IMR-90 (cell line): Measurements from ENCODE around the gene GALNT16. TPM values are rescaled to one million over a fixed set of nuclear protein-coding genes. Genes with fewer than 3 reads are reported as not detected.

Experiments
- ATAC-seq: fragments of 200-7000 bp; cut with Tn5 transposase; 2 replicates; pipeline ENCODE4 v1.9.1; 2020; ENCODE audit warnings: low read depth, mild to moderate bottlenecking, moderate library complexity
- BruUV-seq: library from RNA; stranded (reverse); fragments of 400-500 nt; replicated peaks from 2 replicates; lab custom pipeline; 2021; lab: Mats Ljungman, UMichigan
- CTCF ChIA-PET: fragments of 300-600 bp; formaldehyde crosslinking; extraction: SDS; loops from one replicate; lab custom pipeline; 2021; ENCODE audit warnings: antibody characterized with exemption; lab: Yijun Ruan, JAX
- POLR2A ChIA-PET: fragments of 300-600 bp; sonication (Branson Sonifier 250); formaldehyde crosslinking; loops from one replicate; lab custom pipeline; 2022; ENCODE audit warnings: antibody characterized with exemption; ENCODE audit not compliant: unreplicated experiment; lab: Charles Lee
- DNase-seq: peaks from one replicate; pipeline ENCODE4 v3.0.0; 2013
- H2AFZ ChIP-seq: replicated peaks from 2 replicates; pipeline ENCODE3; 2013; ENCODE audit warnings: low read length, mild to moderate bottlenecking; ENCODE audit not compliant: poor library complexity
- H2AK5ac ChIP-seq: 2 replicates; pipeline ENCODE4 v1.6.1; 2013; ENCODE audit warnings: low read depth, low read length, inconsistent platforms
- H2AK9ac ChIP-seq: replicated peaks from 2 replicates; pipeline ENCODE3; 2013; ENCODE audit warnings: mild to moderate bottlenecking, low read depth, low read length, moderate library complexity; ENCODE audit not compliant: poor library complexity
- H2BK120ac ChIP-seq: 2 replicates; pipeline ENCODE4 v1.6.1; 2013; ENCODE audit warnings: low read depth, low read length, inconsistent platforms
- H2BK15ac ChIP-seq: 3 replicates; pipeline ENCODE4 v1.6.1; 2013; ENCODE audit warnings: low read depth, low read length, inconsistent platforms
- H2BK20ac ChIP-seq: 2 replicates; pipeline ENCODE4 v1.6.1; 2013; ENCODE audit warnings: low read depth, mild to moderate bottlenecking, inconsistent platforms, low read length, moderate library complexity
- H2BK5ac ChIP-seq: 2 replicates; pipeline ENCODE4 v1.6.1; 2013; ENCODE audit warnings: mild to moderate bottlenecking, low read depth, low read length, inconsistent platforms; ENCODE audit not compliant: poor library complexity, severe bottlenecking
- H3K14ac ChIP-seq: replicated peaks from 2 replicates; pipeline ENCODE4 v1.6.1; 2013; ENCODE audit warnings: low read depth, low read length, inconsistent platforms
- H3K18ac ChIP-seq: 2 replicates; pipeline ENCODE4 v1.6.1; 2013; ENCODE audit warnings: low read depth, low read length, control low read depth
- H3K23ac ChIP-seq: 2 replicates; pipeline ENCODE4 v1.6.1; 2013; ENCODE audit warnings: low read depth, low read length, inconsistent platforms
- H3K27ac ChIP-seq: 2 replicates; pipeline ENCODE4 v1.5.1; 2013; ENCODE audit warnings: mild to moderate bottlenecking, control low read depth, low read length; ENCODE audit not compliant: insufficient read depth
- H3K27me3 ChIP-seq: 2 replicates; pipeline ENCODE4 v1.6.1; 2013; ENCODE audit warnings: low read length; ENCODE audit not compliant: control insufficient read depth, insufficient read depth
- H3K36me3 ChIP-seq: 2 replicates; pipeline ENCODE4 v1.6.1; 2013; ENCODE audit warnings: low read length, mixed read lengths; ENCODE audit not compliant: control insufficient read depth, insufficient read depth
- H3K4ac ChIP-seq: 2 replicates; pipeline ENCODE4 v1.6.1; 2013; ENCODE audit warnings: low read depth, low read length, inconsistent platforms
- H3K4me1 ChIP-seq: 2 replicates; pipeline ENCODE4 v1.6.1; 2013; ENCODE audit warnings: low read length, mixed read lengths; ENCODE audit not compliant: control insufficient read depth, insufficient read depth
- H3K4me2 ChIP-seq: 2 replicates; pipeline ENCODE4 v1.6.1; 2013; ENCODE audit warnings: low read depth, mild to moderate bottlenecking, control low read depth, low read length, moderate library complexity
- H3K4me3 ChIP-seq: 2 replicates; pipeline ENCODE4 v1.5.1; 2013; ENCODE audit warnings: low read depth, mild to moderate bottlenecking, control low read depth, low read length, moderate library complexity; ENCODE audit not compliant: insufficient read depth
- H3K56ac ChIP-seq: 2 replicates; pipeline ENCODE4 v1.6.1; 2013; ENCODE audit warnings: low read length, inconsistent platforms; ENCODE audit not compliant: insufficient read depth; ENCODE audit errors: extremely low read depth
- H3K79me1 ChIP-seq, 2 experiments: 2 replicates each; pipeline ENCODE4 v1.6.1; 2013; ENCODE audit warnings: low read length in 2 of 2, inconsistent platforms in 1 of 2, low read depth in 1 of 2
- H3K9ac ChIP-seq: 2 replicates; pipeline ENCODE4 v1.6.1; 2013; ENCODE audit warnings: low read depth, low read length, control low read depth
- H3K9me1 ChIP-seq: 2 replicates; pipeline ENCODE4 v1.6.1; 2013; ENCODE audit warnings: low read length, inconsistent platforms; ENCODE audit not compliant: insufficient read depth
- H3K9me3 ChIP-seq: 2 replicates; pipeline ENCODE4 v1.6.1; 2013; ENCODE audit warnings: low read length; ENCODE audit not compliant: control insufficient read depth, insufficient read depth
- H4K20me1 ChIP-seq: 2 replicates; pipeline ENCODE4 v1.6.1; 2013; ENCODE audit warnings: low read length, inconsistent platforms; ENCODE audit not compliant: insufficient read depth
- H4K5ac ChIP-seq: 2 replicates; pipeline ENCODE4 v1.6.1; 2013; ENCODE audit warnings: mild to moderate bottlenecking, low read depth, low read length, control low read depth
- H4K8ac ChIP-seq, 2 experiments: 2 replicates each; pipeline ENCODE4 v1.6.1; 2013; ENCODE audit warnings: low read depth in 2 of 2, low read length in 2 of 2, control low read depth in 1 of 2, inconsistent platforms in 1 of 2
- H4K91ac ChIP-seq: 2 replicates; pipeline ENCODE4 v1.6.1; 2013; ENCODE audit warnings: low read depth, low read length, inconsistent platforms; ENCODE audit not compliant: insufficient read depth
- CEBPB ChIP-seq: IDR thresholded peaks from 2 replicates; pipeline ENCODE4 v1.6.1; 2012; ENCODE audit warnings: low read depth, low read length, improper control_type of control experiment
- CHD1 ChIP-seq: IDR thresholded peaks from 2 replicates; pipeline ENCODE4 v1.6.1; 2012; ENCODE audit warnings: low read depth, low read length, improper control_type of control experiment
- MAFK ChIP-seq: IDR thresholded peaks from 2 replicates; pipeline ENCODE4 v1.6.1; 2012; ENCODE audit warnings: low read depth, low read length, improper control_type of control experiment
- MAZ ChIP-seq: IDR thresholded peaks from 2 replicates; pipeline ENCODE4 v1.6.1; 2012; ENCODE audit warnings: low read depth, mild to moderate bottlenecking, low read length, improper control_type of control experiment, moderate library complexity, borderline replicate concordance
- MXI1 ChIP-seq: IDR thresholded peaks from 2 replicates; pipeline ENCODE4 v1.6.1; 2012; ENCODE audit warnings: low read depth, mild to moderate bottlenecking, low read length, moderate library complexity, borderline replicate concordance
- NFE2L2 ChIP-seq: fragments of 150-350 bp; IDR thresholded peaks from 2 replicates; pipeline ENCODE4 v1.6.1; 2016; ENCODE audit warnings: low read depth, mild to moderate bottlenecking, low read length
- POLR2A ChIP-seq: IDR thresholded peaks from 2 replicates; pipeline ENCODE4 v1.6.1; 2012; ENCODE audit warnings: mild to moderate bottlenecking, low read depth, low read length
- RAD21 ChIP-seq: IDR thresholded peaks from 2 replicates; pipeline ENCODE4 v1.6.1; 2012; ENCODE audit warnings: low read length, improper control_type of control experiment
- RCOR1 ChIP-seq: IDR thresholded peaks from 2 replicates; pipeline ENCODE4 v1.6.1; 2012; ENCODE audit warnings: mild to moderate bottlenecking, low read length, improper control_type of control experiment; ENCODE audit not compliant: insufficient replicate concordance
- RFX5 ChIP-seq: IDR thresholded peaks from 2 replicates; pipeline ENCODE4 v1.8.0; 2012; ENCODE audit warnings: low read depth, mild to moderate bottlenecking, low read length, moderate library complexity
- WGBS, 2 experiments: methylation state at CpG; one replicate each; pipeline versions ENCODE4 v1.1.5 to v1.1.7; 2013; ENCODE audit warnings: missing lambda C conversion rate in 2 of 2; ENCODE audit not compliant: insufficient read length in 1 of 2; ENCODE audit errors: extremely low coverage in 2 of 2; 5-methylcytosine and 5-hydroxymethylcytosine counted together
- dilution Hi-C: fragments of 300-500 bp; cut with HindIII; formaldehyde crosslinking; loops from one replicate; pipeline ENCODE4 v1.14.3; 2018; ENCODE audit warnings: low sequenced_read_pairs; ENCODE audit not compliant: unreplicated experiment
- in situ Hi-C: fragments of 300-500 bp; cut with MboI; formaldehyde crosslinking; loops from 3 replicates; pipeline ENCODE4 v1.14.3; 2019; ENCODE audit warnings: low sequenced_read_pairs, inconsistent platforms, mixed read lengths
- intact Hi-C: fragments of 100-400 bp; cut with micrococcal nuclease; formaldehyde crosslinking; loops from 2 replicates; pipeline ENCODE4 v1.10.0; 2022
- polyA plus RNA-seq, 3 experiments: library from polyadenylated mRNA; depleted of rRNA; stranded (reverse); fragments of >200 nt; gene quantifications; 2 replicates each; pipeline ENCODE4 v1.2.3, GENCODE V29; 2012; ENCODE audit warnings: low replicate concordance in 1 of 3
- total RNA-seq: library from RNA; depleted of rRNA; stranded (reverse); fragments of >200 nt; gene quantifications from 2 replicates; pipeline ENCODE4 v1.2.3, GENCODE V29; 2012
- TF ChIP-seq, protein P1 (sequence below): fragments of 150-350 bp; IDR thresholded peaks from 2 replicates; pipeline ENCODE4 v1.6.1; 2017; ENCODE audit warnings: mild to moderate bottlenecking, antibody characterized with exemption, low read length, low read depth
- TF ChIP-seq, protein P2 (sequence below): conservative IDR thresholded peaks from 2 replicates; pipeline ENCODE4 v1.5.1; 2012; ENCODE audit warnings: mild to moderate bottlenecking, low read depth, low read length, improper control_type of control experiment
- TF ChIP-seq, protein P3 (sequence below): fragments of 150-350 bp; IDR thresholded peaks from 2 replicates; pipeline ENCODE4 v1.6.1; 2016; ENCODE audit warnings: low read depth, mild to moderate bottlenecking, low read length, moderate library complexity, borderline replicate concordance

Gene GALNT16
- total and polyA plus RNA-seq, 2 of the 4 experiments (the other 2 are of a cell fraction), result 0.36 to 1.5 TPM

DNA sequence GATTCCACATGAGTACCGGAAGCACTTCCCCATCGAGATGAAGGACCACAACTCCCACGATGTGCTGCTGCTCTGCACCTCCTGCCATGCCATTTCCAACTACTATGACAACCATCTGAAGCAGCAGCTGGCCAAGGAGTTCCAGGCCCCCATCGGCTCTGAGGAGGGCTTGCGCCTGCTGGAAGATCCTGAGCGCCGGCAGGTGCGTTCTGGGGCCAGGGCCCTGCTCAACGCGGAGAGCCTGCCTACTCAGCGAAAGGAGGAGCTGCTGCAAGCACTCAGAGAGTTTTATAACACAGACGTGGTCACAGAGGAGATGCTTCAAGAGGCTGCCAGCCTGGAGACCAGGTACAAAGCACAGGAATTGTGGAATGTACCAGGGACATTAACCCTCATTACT lies 22.4 kb upstream of the GALNT16 start:
- Histone ChIP-seq H3K4me3 (no peak overlapping the region), H3K9me1 (no peaks in the 10 kb centered on the region), H3K79me1 (no peaks in the 10 kb centered on the region), H2BK5ac (no peak overlapping the region), H3K4me1 (no peaks in the 10 kb centered on the region), H2BK120ac (no peak overlapping the region), H3K4ac (no peak overlapping the region), H3K36me3 (peaks cover 28% of the 10 kb centered on the region), H3K56ac (no peak overlapping the region), H3K9ac (no peak overlapping the region), H3K14ac (no peak overlapping the region), H4K91ac (no peak overlapping the region), H3K23ac (no peak overlapping the region), H3K27ac (no peak overlapping the region), H4K20me1 (no peaks in the 10 kb centered on the region), H2AK9ac (no peak overlapping the region), H2BK15ac (no peak overlapping the region), H4K5ac (no peak overlapping the region), H3K9me3 (no peaks in the 10 kb centered on the region), H3K18ac (no peak overlapping the region), H3K27me3 (no peaks in the 10 kb centered on the region), H2AK5ac (no peak overlapping the region), H2BK20ac (no peak overlapping the region), H3K4me2 (no peak overlapping the region), H4K8ac (no peak overlapping the region), H2AFZ (no peak overlapping the region)
- CTCF ChIA-PET, result no interaction called here
- no peak for TF ChIP-seq RAD21
- no peak for TF ChIP-seq NFE2L2
- no peak for TF ChIP-seq MAFK
- TF ChIP-seq CEBPB, result no peak
- TF ChIP-seq CHD1, result no peak
- TF ChIP-seq, protein P1, sequence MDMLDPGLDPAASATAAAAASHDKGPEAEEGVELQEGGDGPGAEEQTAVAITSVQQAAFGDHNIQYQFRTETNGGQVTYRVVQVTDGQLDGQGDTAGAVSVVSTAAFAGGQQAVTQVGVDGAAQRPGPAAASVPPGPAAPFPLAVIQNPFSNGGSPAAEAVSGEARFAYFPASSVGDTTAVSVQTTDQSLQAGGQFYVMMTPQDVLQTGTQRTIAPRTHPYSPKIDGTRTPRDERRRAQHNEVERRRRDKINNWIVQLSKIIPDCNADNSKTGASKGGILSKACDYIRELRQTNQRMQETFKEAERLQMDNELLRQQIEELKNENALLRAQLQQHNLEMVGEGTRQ, result no peak
- TF ChIP-seq MXI1, result no peak
- TF ChIP-seq POLR2A, result no peak
- TF ChIP-seq RFX5, result no peak
- TF ChIP-seq, protein P2, sequence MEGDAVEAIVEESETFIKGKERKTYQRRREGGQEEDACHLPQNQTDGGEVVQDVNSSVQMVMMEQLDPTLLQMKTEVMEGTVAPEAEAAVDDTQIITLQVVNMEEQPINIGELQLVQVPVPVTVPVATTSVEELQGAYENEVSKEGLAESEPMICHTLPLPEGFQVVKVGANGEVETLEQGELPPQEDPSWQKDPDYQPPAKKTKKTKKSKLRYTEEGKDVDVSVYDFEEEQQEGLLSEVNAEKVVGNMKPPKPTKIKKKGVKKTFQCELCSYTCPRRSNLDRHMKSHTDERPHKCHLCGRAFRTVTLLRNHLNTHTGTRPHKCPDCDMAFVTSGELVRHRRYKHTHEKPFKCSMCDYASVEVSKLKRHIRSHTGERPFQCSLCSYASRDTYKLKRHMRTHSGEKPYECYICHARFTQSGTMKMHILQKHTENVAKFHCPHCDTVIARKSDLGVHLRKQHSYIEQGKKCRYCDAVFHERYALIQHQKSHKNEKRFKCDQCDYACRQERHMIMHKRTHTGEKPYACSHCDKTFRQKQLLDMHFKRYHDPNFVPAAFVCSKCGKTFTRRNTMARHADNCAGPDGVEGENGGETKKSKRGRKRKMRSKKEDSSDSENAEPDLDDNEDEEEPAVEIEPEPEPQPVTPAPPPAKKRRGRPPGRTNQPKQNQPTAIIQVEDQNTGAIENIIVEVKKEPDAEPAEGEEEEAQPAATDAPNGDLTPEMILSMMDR, result no peak
- TF ChIP-seq, protein P3, sequence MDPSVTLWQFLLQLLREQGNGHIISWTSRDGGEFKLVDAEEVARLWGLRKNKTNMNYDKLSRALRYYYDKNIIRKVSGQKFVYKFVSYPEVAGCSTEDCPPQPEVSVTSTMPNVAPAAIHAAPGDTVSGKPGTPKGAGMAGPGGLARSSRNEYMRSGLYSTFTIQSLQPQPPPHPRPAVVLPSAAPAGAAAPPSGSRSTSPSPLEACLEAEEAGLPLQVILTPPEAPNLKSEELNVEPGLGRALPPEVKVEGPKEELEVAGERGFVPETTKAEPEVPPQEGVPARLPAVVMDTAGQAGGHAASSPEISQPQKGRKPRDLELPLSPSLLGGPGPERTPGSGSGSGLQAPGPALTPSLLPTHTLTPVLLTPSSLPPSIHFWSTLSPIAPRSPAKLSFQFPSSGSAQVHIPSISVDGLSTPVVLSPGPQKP, result no peak
- TF ChIP-seq MAZ, result no peak
- no peak for TF ChIP-seq RCOR1
- WGBS, 2 experiments, result 100% methylated on average over 2 of the region's 12 CpGs; no CpG with 5 or more reads in 1 of the 2 experiments
- DNase-seq (no peak), ATAC-seq (no peak)
- in situ Hi-C loops (no loop called here), intact Hi-C loops (no loop called here), dilution Hi-C loops (no loop called here)
- no TSS peak for BruUV-seq
- POLR2A ChIA-PET, result no interaction called here
